GM18868 (cell line): ENCODE data around the gene SLC44A5.
A peak's percentile ranks its signal among the peaks of the same experiment; 100 is the strongest.
"Not testable (repeated sequence)": the region's sequence is repeated elsewhere in the genome, so short reads cannot be mapped to it uniquely, and the experiment has no call there.

Experiments
- ATAC-seq: cut with Tn5 transposase; IDR thresholded peaks from one replicate; pipeline ENCODE4 v1.9.1; 2021; ENCODE audit warnings: mild to moderate bottlenecking, moderate library complexity; ENCODE audit not compliant: unreplicated experiment

Gene SLC44A5

GRCh38 chr1:75392278-75392677, 218.6 kb downstream of the SLC44A5 start:
- ATAC-seq: peak; percentile 51

- not testable (repeated sequence) for ATAC-seq
These were observed 235.2 kb downstream of the SLC44A5 start for GRCh38 chr1:75375476-75376447.

- ATAC-seq: no peak
These were observed 237.3 kb downstream of the SLC44A5 start for GRCh38 chr1:75373542-75374159.

- ATAC-seq: no peak
These were observed 244.3 kb downstream of the SLC44A5 start for GRCh38 chr1:75366595-75366994.

GRCh38 chr1:75361260-75361659, 249.7 kb downstream of the SLC44A5 start:
- no peak for ATAC-seq

- ATAC-seq: not testable (repeated sequence)
These were observed 256.6 kb downstream of the SLC44A5 start for GRCh38 chr1:75354267-75354666.

GRCh38 chr1:75353051-75353450, 257.9 kb downstream of the SLC44A5 start:
- no peak for ATAC-seq

- no peak for ATAC-seq
These were observed 265.2 kb downstream of the SLC44A5 start for GRCh38 chr1:75345538-75346292.

- no peak for ATAC-seq
These were observed 268.1 kb downstream of the SLC44A5 start for GRCh38 chr1:75342786-75343185.

GRCh38 chr1:75341537-75341936, 269.4 kb downstream of the SLC44A5 start:
- ATAC-seq: peak; percentile 48

- ATAC-seq: peak; percentile 92
These were observed 272.1 kb downstream of the SLC44A5 start for GRCh38 chr1:75338616-75339483.

- ATAC-seq: no peak
These were observed 276.0 kb downstream of the SLC44A5 start for GRCh38 chr1:75334876-75335389.

- ATAC-seq: no peak
These were observed 280.3 kb downstream of the SLC44A5 start for GRCh38 chr1:75330624-75331023.

GRCh38 chr1:75328691-75329090, 282.2 kb downstream of the SLC44A5 start:
- ATAC-seq: no peak

GRCh38 chr1:75327395-75327794, 283.5 kb downstream of the SLC44A5 start:
- ATAC-seq: no peak

- ATAC-seq: no peak
These were observed 292.9 kb downstream of the SLC44A5 start for GRCh38 chr1:75317976-75318375.

- no peak for ATAC-seq
These were observed 294.7 kb downstream of the SLC44A5 start for GRCh38 chr1:75316230-75316629.

GRCh38 chr1:75312620-75313019, 298.3 kb downstream of the SLC44A5 start:
- no peak for ATAC-seq

GRCh38 chr1:75310067-75310466, 300.8 kb downstream of the SLC44A5 start:
- no peak for ATAC-seq

- ATAC-seq: no peak
These were observed 302.5 kb downstream of the SLC44A5 start for GRCh38 chr1:75308365-75308764.
